HUES64 (cell line): Measurements from ENCODE around the gene RNF8.
"Not testable (repeated sequence)": the region's sequence is repeated elsewhere in the genome, so short reads cannot be mapped to it uniquely, and the experiment has no call there.

ENCODE experiments used
- H3K27ac ChIP-seq: 2 replicates; pipeline ENCODE4 v1.7.0; 2013; ENCODE audit warnings: low read depth, low read length, inconsistent platforms
- H3K27me3 ChIP-seq: 2 replicates; pipeline ENCODE4 v1.6.1; 2013; ENCODE audit warnings: mild to moderate bottlenecking, low read length; ENCODE audit not compliant: insufficient read depth
- H3K36me3 ChIP-seq: 2 replicates; pipeline ENCODE4 v1.6.1; 2013; ENCODE audit warnings: mild to moderate bottlenecking, low read length; ENCODE audit not compliant: insufficient read depth
- H3K4me1 ChIP-seq: 2 replicates; pipeline ENCODE4 v1.6.1; 2013; ENCODE audit warnings: mild to moderate bottlenecking, low read length, moderate library complexity; ENCODE audit not compliant: insufficient read depth
- H3K4me3 ChIP-seq: 2 replicates; pipeline ENCODE4 v1.5.1; 2013; ENCODE audit warnings: mild to moderate bottlenecking, low read length, moderate library complexity
- H3K9ac ChIP-seq: 2 replicates; pipeline ENCODE4 v1.6.1; 2013; ENCODE audit warnings: mild to moderate bottlenecking, low read depth, low read length
- H3K9me3 ChIP-seq: 2 replicates; pipeline ENCODE4 v1.6.1; 2013; ENCODE audit warnings: low read depth, low read length; ENCODE audit not compliant: insufficient read depth
- WGBS: fragments of 150-250, 120-280 bp; methylation state at CpG from one replicate; pipeline ENCODE4 v1.1.7; 2013; ENCODE audit warnings: missing lambda C conversion rate; 5-methylcytosine and 5-hydroxymethylcytosine counted together

Gene RNF8

DNA sequence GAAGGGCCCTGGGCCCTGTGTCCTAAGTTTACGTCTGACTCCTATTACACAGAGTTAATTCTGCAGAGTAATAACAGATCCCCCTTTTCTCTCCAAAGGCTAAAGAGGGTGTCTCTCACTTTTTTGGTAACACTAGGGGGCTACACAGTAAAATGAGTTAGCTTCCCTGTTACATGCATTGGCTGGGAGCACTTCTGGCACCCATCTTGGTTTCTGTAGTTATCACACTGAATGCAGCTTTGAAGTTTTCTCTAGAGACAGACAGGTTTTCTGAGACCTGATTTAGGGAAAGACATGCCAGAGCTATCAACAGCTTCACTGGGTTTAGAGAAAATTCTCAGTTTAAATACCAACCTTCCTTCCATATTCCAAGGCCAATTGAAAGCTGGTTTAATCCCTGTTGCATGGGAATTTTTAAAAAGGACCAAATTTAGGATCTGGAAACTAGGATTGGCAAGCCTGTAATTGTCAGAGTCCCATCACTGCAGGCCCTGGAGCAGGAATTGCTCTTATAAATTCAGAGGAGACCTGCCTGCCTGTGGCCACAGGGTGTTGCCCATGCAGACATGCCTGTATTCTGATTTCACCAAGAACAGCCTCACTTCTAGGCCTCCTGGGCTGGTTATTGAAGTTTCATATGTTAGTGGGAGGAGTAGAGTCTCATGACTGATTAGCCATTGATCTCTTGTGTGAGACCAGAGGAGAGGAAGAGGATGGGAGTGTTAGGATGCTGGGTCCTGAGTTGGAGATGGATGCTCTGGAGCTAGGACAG, 29.4 kb downstream of the RNF8 start:
- WGBS: 100% methylated on average over 1 of the region's 1 CpG
- Histone ChIP-seq H3K27me3 (no peaks in the 10 kb centered on the region), H3K27ac (no peak overlapping the region), H3K9me3 (no peaks in the 10 kb centered on the region), H3K4me3 (no peak overlapping the region), H3K9ac (no peak overlapping the region), H3K4me1 (no peaks in the 10 kb centered on the region), H3K36me3 (peaks cover 68% of the 10 kb centered on the region)

DNA sequence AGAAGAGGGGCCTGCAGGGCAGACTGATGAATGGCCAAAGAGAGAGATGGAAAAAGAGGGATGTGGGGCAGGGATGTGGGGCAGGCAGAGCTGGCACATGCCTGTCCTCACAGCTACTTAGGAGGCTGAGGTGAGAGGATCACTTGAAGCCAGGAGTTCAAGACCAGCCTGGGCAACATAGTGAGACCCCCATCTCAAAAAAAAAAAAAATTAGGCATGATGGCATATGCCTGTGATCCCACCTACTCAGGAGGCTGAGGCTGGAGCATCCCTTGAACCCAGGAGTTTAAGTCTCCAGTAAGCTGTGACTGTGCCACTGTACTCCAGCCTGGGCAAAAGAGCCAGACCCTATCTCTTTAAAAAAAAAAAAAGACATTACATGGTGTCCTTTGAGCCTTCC, 34.8 kb downstream of the RNF8 start:
- Histone ChIP-seq H3K4me3 (no peak overlapping the region), H3K9me3 (no peaks in the 10 kb centered on the region), H3K4me1 (no peaks in the 10 kb centered on the region), H3K27ac (no peak overlapping the region), H3K36me3 (peaks cover 82% of the 10 kb centered on the region), H3K27me3 (no peaks in the 10 kb centered on the region), H3K9ac (no peak overlapping the region)

DNA sequence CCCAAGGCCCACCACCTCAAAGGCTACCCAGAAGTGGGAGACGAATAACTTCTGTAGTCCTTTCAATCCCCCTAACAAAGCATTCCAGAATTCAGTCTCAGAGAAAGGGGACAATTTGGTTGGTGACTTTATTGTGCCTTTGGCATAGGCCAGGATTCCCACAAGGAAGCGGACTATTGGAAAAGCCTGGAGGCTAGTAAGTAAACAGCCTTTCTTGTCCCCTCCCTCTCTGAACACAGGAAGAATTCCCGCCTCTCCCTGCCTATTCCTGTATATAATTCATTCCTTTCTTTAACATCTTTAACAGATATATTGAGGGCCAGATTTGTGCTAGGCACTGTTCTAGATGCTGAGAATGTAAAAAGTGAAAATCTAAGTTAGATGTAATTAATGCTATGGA, 36.1 kb downstream of the RNF8 start:
- no peak overlapping the region for H3K27ac ChIP-seq
- no peaks in the 10 kb centered on the region for H3K27me3 ChIP-seq
- no peak overlapping the region for H3K4me3 ChIP-seq
- no peaks in the 10 kb centered on the region for H3K9me3 ChIP-seq
- H3K9ac ChIP-seq: no peak overlapping the region
- no peaks in the 10 kb centered on the region for H3K4me1 ChIP-seq
- 91% methylated on average over 3 of the region's 3 CpGs for WGBS
- H3K36me3 ChIP-seq: peaks cover 72% of the 10 kb centered on the region

DNA sequence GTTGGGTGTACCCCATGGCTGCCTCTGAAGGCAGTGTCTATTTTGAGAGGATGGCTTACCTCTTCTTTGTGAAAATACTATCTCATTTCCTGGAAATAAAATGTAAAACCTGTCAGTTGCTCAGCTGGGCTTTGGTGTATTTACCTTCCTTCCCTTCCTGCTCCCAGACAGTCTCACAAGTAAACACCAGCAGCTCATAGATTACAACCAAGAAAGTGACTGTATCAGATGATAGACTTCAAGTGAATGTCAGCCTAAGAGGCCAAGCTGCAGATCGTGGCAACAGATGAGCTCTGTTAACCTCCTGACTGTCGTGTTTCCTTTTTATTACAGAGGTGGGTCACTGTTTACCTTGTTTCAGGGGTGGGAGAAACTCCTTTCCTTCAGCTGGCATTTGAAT, 37.3 kb downstream of the RNF8 start:
- Histone ChIP-seq H3K27me3 (no peaks in the 10 kb centered on the region), H3K4me3 (no peak overlapping the region), H3K36me3 (peaks cover 70% of the 10 kb centered on the region), H3K4me1 (no peaks in the 10 kb centered on the region), H3K27ac (no peak overlapping the region), H3K9ac (no peak overlapping the region), H3K9me3 (no peaks in the 10 kb centered on the region)
- WGBS: 88% methylated on average over 2 of the region's 2 CpGs

DNA sequence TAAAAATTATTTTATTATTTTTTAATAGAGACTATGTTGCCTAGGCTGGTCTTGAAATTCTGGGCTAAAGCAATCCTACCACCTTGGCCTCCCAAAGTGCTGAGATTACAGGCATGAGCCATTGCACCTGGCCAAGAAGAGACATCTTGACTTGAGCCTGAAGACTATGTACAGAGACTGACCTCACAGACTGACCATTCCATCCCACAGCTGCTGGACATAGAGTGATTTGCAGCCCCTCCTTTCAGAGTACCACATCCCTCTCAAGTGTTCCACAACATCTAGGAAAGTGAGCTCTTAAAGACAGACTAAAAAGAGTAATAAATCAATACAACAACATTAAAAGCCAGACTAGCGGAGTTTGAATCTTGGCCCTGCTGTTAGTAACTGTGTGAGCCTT, 39.0 kb downstream of the RNF8 start:
- WGBS: 100% methylated on average over 1 of the region's 1 CpG
- H3K9ac ChIP-seq: no peak overlapping the region
- no peak overlapping the region for H3K27ac ChIP-seq
- H3K4me1 ChIP-seq: no peaks in the 10 kb centered on the region
- H3K4me3 ChIP-seq: no peak overlapping the region
- H3K9me3 ChIP-seq: no peaks in the 10 kb centered on the region
- peaks cover 56% of the 10 kb centered on the region for H3K36me3 ChIP-seq
- 0 out of 2 replicates have a peak, but pooled peaks cover 2% of the 10 kb centered on the region for H3K27me3 ChIP-seq

DNA sequence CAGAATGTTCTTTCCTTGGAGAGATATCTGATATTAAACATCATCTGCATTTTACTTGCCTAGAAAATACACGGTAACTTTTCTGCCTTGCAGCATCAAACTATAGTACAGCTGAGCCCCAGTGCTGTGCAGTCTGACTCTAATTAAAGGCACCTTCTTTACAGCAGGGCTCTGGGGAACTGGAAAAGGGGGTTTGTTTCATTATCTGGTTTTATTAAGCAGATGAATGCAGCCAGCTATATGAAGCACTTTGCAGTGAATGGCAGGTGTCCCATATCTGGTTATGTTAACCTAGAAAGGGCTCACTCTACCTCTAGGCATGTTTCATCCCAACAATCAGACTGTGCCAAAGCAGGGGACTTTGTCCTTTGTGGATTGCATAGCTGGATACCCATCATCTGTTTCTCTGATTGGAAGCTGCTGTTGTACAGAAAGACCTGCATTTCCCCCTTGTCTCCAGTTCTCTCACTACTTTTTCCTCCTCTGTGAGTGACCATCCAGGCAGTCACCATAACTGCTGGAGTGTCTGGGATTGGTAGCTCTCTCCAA, 39.7 kb downstream of the RNF8 start:
- Histone ChIP-seq H3K36me3 (peaks cover 50% of the 10 kb centered on the region), H3K9me3 (no peaks in the 10 kb centered on the region), H3K27ac (no peak overlapping the region), H3K9ac (no peak overlapping the region), H3K27me3 (0 out of 2 replicates have a peak, but pooled peaks cover 3% of the 10 kb centered on the region), H3K4me3 (no peak overlapping the region), H3K4me1 (no peaks in the 10 kb centered on the region)
- WGBS: 100% methylated on average over 1 of the region's 1 CpG

DNA sequence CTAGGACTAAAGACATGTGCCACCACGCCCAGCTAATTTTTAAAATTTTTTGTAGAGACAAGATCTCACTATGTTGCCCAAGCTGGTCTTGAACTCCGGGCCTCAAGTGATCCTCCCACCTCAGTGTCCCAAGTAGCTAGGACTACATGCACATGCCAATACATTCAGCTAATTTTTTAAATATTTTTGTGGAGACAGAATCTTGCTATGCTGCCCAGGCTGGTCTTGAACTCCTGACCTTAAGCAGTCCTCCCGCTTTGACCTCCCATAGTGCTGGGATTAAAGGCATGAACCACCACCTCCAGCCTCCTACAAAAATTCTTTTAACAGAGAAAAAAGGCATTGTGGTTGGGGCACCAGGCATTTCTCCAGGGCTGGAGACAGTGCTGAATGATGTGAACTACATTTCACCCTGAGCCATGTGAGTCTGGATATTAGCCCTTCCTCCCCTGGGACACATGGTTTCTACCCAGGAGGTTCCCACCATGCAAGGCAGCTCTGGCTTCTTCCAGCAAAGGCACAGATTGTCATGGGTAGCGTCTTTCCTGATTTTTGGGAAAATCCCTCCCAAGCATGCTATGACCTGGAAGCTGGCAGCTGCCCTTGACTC, 42.9 kb downstream of the RNF8 start:
- H3K4me3 ChIP-seq: no peak overlapping the region
- H3K27ac ChIP-seq: no peak overlapping the region
- WGBS: 92% methylated on average over 4 of the region's 4 CpGs
- H3K27me3 ChIP-seq: peaks cover 8% of the 10 kb centered on the region; the same call in 1 of the 2 replicates
- H3K36me3 ChIP-seq: peaks cover 19% of the 10 kb centered on the region
- H3K9me3 ChIP-seq: no peaks in the 10 kb centered on the region
- no peak overlapping the region for H3K9ac ChIP-seq
- H3K4me1 ChIP-seq: no peaks in the 10 kb centered on the region

DNA sequence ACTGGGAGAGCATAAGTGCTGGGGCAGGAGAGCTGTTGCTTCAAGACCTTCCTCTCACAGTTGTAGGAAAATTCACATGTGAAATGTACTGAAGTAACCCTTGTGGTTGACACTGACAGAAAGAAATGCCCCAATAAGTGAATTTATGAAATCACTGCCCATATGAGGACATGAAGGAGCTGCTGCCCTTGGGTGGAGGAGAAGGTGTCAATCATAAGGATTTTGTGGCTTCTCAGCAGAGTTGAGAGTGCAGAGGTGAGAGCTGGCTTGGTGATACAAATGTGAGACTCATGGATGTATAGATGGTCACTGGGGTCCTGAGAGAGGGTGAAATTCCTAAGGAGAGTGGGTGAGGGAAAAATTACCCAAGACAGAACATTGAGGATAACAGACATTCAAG, 45.3 kb downstream of the RNF8 start:
- Histone ChIP-seq H3K4me1 (no peaks in the 10 kb centered on the region), H3K36me3 (no peaks in the 10 kb centered on the region), H3K9me3 (no peaks in the 10 kb centered on the region), H3K9ac (no peak overlapping the region), H3K4me3 (no peak overlapping the region), H3K27me3 (peaks cover 8% of the 10 kb centered on the region; the same call in 1 of the 2 replicates), H3K27ac (no peak overlapping the region)

DNA sequence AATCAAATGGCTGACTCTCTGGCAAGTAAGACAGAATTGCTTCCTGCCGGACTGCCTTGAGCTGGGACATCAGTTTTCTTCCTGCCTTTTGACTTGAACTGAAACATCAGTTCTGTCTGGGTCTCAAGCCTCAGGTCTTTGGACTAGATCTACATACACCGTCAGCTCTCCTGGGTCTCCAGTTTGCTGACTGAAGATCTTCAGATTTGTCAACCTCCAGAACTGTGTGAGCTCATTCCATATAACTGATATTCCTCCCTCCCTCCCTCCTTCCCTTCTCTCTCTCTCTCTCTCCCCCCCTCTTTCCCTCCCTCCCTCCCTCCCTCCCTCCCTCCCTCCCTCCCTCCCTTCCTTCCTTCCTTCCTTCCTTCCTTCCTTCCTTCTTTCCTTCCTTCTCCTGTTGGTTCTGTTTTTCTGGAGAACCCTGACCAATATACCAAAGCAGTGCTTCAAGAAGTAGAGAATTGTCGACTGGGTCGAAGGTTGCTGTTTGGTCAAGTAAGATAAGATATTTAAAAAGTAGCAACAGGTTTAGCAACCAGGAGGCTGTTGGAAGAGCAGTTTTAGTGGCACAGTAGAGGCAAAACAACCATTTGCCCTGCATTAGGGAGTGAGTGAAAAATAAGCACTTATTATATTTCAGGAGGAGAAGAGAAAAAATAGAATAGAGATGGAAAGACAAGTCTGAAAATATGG, 46.2 kb downstream of the RNF8 start:
- WGBS: 54% methylated on average over 4 of the region's 4 CpGs
- Histone ChIP-seq H3K27ac (no peak overlapping the region), H3K9ac (no peak overlapping the region), H3K27me3 (peaks cover 8% of the 10 kb centered on the region; the same call in 1 of the 2 replicates), H3K4me1 (no peaks in the 10 kb centered on the region), H3K4me3 (no peak overlapping the region), H3K9me3 (no peaks in the 10 kb centered on the region), H3K36me3 (no peaks in the 10 kb centered on the region)

DNA sequence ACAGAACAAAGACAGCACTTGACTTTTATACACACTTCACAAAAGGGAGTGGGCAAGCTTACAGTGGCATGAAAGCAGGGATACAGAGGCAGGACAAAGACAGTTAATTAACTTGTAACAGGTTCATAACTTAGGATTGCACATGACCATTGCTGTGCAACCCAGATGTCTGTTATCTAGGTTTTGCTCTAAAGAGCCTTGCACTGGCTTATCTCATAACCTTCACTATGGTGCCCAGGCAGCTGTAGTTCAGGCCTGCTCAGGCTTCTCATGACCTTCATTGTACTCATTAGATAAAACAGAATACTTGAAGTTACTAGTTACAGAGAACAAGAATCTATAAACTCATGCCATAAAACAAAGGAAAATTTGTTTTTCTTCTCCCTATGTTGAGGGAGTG, 47.9 kb downstream of the RNF8 start:
- not testable (repeated sequence) for H3K9ac ChIP-seq, H3K27ac ChIP-seq, H3K36me3 ChIP-seq, H3K9me3 ChIP-seq, H3K4me3 ChIP-seq, H3K4me1 ChIP-seq, H3K27me3 ChIP-seq

DNA sequence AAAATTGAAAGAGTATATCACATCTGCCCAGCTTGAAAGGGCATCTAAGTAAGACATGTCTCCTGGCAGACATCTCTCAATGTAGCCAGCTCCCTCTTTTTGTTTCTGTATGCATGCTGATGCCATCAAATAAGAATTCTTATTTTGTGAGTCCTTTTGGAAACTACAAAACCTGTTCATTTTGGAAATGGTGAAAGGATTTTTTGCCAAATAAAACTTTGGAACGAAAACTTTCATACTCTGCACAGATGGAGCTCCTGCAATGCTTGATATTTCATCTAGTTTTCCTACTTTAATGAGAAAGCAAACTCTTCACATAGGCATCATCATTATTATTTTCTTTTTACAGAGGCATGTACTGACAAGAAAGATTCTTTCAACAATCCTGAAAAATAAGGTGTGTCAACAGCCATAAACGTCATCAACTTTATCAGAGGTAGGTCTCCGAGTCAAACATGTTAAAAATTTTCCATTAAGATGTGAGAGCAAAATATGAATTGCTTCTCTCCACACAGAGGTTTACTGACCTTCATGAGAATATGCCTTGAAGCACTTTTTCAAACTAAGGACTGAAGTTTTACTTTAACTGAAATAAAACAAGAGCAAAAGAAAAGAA, 53.1 kb downstream of the RNF8 start:
- H3K27ac ChIP-seq: no peak overlapping the region
- H3K36me3 ChIP-seq: no peaks in the 10 kb centered on the region
- WGBS: 86% methylated on average over 3 of the region's 3 CpGs

More for the DNA sequence above, 53.1 kb downstream of the RNF8 start:
- Histone ChIP-seq H3K9me3 (no peaks in the 10 kb centered on the region), H3K9ac (no peak overlapping the region), H3K27me3 (no peaks in the 10 kb centered on the region), H3K4me1 (no peaks in the 10 kb centered on the region), H3K4me3 (no peak overlapping the region)
